ENCODE results near the gene PDGFD. TPM values are rescaled to one million over a fixed set of nuclear protein-coding genes. Genes with fewer than 3 reads are reported as not detected.

PDGFD gene
- total and polyA plus RNA-seq, 8 donors = 2.1 to 7.7 (median 5.2) TPM

DNA sequence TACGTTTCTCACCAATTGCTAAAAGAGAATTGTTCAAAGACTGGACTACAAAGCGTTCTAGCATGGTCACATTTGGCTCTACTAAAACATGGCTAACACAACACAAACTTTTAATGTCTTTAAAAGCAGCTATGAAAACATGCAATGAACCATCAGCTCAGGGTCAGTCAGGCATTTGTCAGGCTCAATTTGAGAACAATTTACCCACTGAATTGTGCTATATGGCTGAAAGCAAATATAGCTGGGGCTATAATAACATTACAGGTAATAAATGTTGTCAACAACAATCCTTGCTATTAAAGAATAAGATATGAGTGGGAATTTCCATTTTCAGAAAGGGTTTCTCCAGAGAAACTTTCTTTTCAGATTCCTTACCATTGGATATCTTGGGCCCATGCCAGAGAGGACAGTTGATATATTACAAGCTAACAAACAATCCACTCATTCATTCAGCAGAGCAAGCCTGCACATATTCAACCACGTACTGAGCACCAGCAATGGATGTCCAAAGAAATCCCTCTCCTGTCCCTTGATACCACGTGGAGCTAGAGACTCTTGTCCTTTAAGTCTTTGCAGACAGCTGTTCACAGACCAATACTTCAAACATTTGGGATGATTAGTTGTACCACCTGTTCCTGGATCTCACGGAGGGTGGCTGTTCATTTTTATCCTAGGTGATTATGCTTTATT is 210.0 kb downstream of the PDGFD start:
- Histone ChIP-seq H3K36me3 (no peaks in the 10 kb centered on the region), H3K27ac (no peak overlapping the region), H3K4me3 (no peak overlapping the region), H3K27me3 (no peaks in the 10 kb centered on the region), H3K9me3 (no peaks in the 10 kb centered on the region), H3K4me1 (no peaks in the 10 kb centered on the region)
- TF ChIP-seq CTCF (IDR thresholded peaks at IDR 0.05) = no peak
- DNase-seq (no peak), ATAC-seq (no peak)
- intact Hi-C loops (cut with DNase I) = no loop called here

DNA sequence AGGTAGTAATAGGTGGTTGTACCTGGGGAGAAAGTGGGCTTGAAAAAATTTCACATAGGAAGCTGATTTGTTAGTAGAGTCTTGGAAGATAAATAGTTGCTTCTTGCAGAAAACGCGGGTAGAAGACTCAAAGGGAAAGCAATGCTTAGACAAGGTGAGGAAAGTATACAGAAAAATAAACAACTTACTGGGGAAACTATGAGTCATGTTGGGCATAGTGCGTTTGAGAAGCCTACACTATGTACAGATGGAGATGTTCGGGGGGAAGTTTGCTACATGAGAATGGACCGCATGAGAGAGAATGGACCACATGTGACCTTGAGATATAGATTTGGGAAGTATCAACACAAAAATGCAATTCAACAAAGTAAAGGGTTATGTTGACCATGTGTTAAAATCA is 214.2 kb downstream of the PDGFD start:
- no peak for TF ChIP-seq CTCF (IDR thresholded peaks at IDR 0.05)
- Histone ChIP-seq H3K27ac (no peak overlapping the region), H3K27me3 (no peaks in the 10 kb centered on the region), H3K4me3 (no peak overlapping the region), H3K9me3 (no peaks in the 10 kb centered on the region), H3K4me1 (no peaks in the 10 kb centered on the region), H3K36me3 (no peaks in the 10 kb centered on the region)
- no peak for DNase-seq
- no peak for ATAC-seq
- intact Hi-C loops (cut with DNase I) = no loop called here

- Histone ChIP-seq H3K27ac (no peak overlapping the region), H3K36me3 (no peaks in the 10 kb centered on the region), H3K9me3 (no peaks in the 10 kb centered on the region), H3K27me3 (no peaks in the 10 kb centered on the region), H3K4me3 (no peak overlapping the region), H3K4me1 (no peaks in the 10 kb centered on the region)
- no peak for TF ChIP-seq CTCF (IDR thresholded peaks at IDR 0.05)
- intact Hi-C loops (cut with DNase I) = no loop called here
- ATAC-seq = no peak
- no peak for DNase-seq
These were observed 215.7 kb downstream of the PDGFD start for GRCh38 chr11:103948187-103948763.

DNA sequence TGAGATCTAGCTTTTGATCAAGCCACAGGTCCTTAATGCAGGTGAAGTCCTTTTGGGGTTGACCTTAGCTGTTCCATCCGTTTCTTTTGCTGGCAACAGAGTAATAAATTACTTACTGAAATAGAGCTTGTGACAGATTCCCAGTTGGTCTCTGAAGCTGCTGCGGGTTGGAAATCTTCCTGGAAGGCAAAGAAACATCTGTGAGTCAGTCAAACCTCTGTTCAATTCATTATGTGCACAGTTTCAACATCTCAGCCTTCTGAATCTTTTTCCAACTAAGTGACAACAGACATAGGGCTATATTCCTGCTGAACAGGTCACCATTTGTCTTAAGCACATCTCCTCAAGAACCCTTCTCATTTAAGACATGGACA is 216.4 kb downstream of the PDGFD start:
- no peaks in the 10 kb centered on the region for H3K9me3 ChIP-seq
- H3K27ac ChIP-seq = no peak overlapping the region
- ATAC-seq = no peak
- intact Hi-C loops (cut with DNase I) = no loop called here
- no peak for DNase-seq
- H3K4me1 ChIP-seq = no peaks in the 10 kb centered on the region
- no peak overlapping the region for H3K4me3 ChIP-seq
- no peaks in the 10 kb centered on the region for H3K36me3 ChIP-seq
- no peak for TF ChIP-seq CTCF (IDR thresholded peaks at IDR 0.05)
- H3K27me3 ChIP-seq = no peaks in the 10 kb centered on the region

- DNase-seq (no peak), ATAC-seq (no peak)
- Histone ChIP-seq H3K27ac (no peak overlapping the region), H3K4me3 (no peak overlapping the region), H3K4me1 (no peaks in the 10 kb centered on the region), H3K9me3 (no peaks in the 10 kb centered on the region), H3K27me3 (no peaks in the 10 kb centered on the region), H3K36me3 (no peaks in the 10 kb centered on the region)
- no peak for TF ChIP-seq CTCF (IDR thresholded peaks at IDR 0.05)
- intact Hi-C loops (cut with DNase I) = no loop called here
These were observed 217.0 kb downstream of the PDGFD start for GRCh38 chr11:103946793-103947545.
